Peyer's patch (tissue), 4 donors: Measurements from ENCODE around the gene TCF15. TPM values are rescaled to one million over a fixed set of nuclear protein-coding genes. Genes with fewer than 3 reads are reported as not detected.
A peak's percentile ranks its signal among the peaks of the same experiment; 100 is the strongest.
"Not testable (repeated sequence)": the region's sequence is repeated elsewhere in the genome, so short reads cannot be mapped to it uniquely, and the experiment has no call there.

Source experiments
- DNase-seq, 3 donors: peaks; one replicate each; pipeline ENCODE4 v3.0.0-alpha.2; 2017 to 2019
- H3K27ac ChIP-seq, 4 donors: fragments of 200-600 bp; sonication (generic); one replicate each; pipeline ENCODE4 v1.5.1; 2016 to 2019
- H3K27me3 ChIP-seq, 2 donors: fragments of 200-600 bp; sonication (generic); one replicate each; pipeline ENCODE4 v1.5.1; 2019
- H3K36me3 ChIP-seq, 3 donors: fragments of 200-600 bp; sonication (generic); one replicate each; pipeline ENCODE4 v1.5.1; 2016 to 2019
- H3K4me1 ChIP-seq, 4 donors: fragments of 200-600 bp; sonication (generic); one replicate each; pipeline ENCODE4 v1.5.1; 2016 to 2019
- H3K4me3 ChIP-seq, 4 donors: fragments of 200-600 bp; sonication (generic); 1 replicate in 3 of 4; 2 replicates in 1 of 4; pipeline ENCODE4 v1.5.1; 2016 to 2019; ENCODE audit warnings: mild to moderate bottlenecking in 1 of 4
- H3K9me3 ChIP-seq, 4 donors: fragments of 200-600 bp; sonication (generic); one replicate each; pipeline ENCODE4 v1.5.1; 2016 to 2019; ENCODE audit warnings: mild to moderate bottlenecking in 1 of 4
- CTCF ChIP-seq, 6 experiments: fragments of 450-650 bp in 4 of 6; fragments of 200-600 bp in 2 of 6; sonication (generic) in 1 of 6; IDR thresholded peaks; one replicate each; pipeline ENCODE4 v1.5.1; 2017 to 2019; ENCODE audit warnings: antibody characterized with exemption in 6 of 6, mild to moderate bottlenecking in 3 of 6, moderate library complexity in 1 of 6
- POLR2A ChIP-seq, 2 donors: fragments of 450-650 bp; IDR thresholded peaks; one replicate each; pipeline ENCODE4 v1.5.1; 2017; ENCODE audit warnings: antibody characterized with exemption in 2 of 2, mild to moderate bottlenecking in 2 of 2, moderate library complexity in 2 of 2
- total RNA-seq, 4 donors: library from RNA; depleted of rRNA; stranded (reverse); fragments of >200 nt; gene quantifications; one replicate each; pipeline ENCODE4 v1.1.0, GENCODE V29; 2016

TCF15 gene
- total RNA-seq, 4 donors from 2014 or later = not detected

- Histone ChIP-seq H3K9me3 (no peaks in the 10 kb centered on the region), H3K27me3 (no peaks in the 10 kb centered on the region), H3K4me1 (no peaks in the 10 kb centered on the region), H3K27ac (no peak overlapping the region), H3K36me3 (no peaks in the 10 kb centered on the region), H3K4me3 (no peak overlapping the region)
- peak in 1 of 3 donors; percentile 6 for DNase-seq
- TF ChIP-seq CTCF (IDR thresholded peaks at IDR 0.05) (no peak), POLR2A (IDR thresholded peaks at IDR 0.05) (no peak)
Observed at GRCh38 chr20:584971-585301, 25.2 kb downstream of the TCF15 start.

GRCh38 chr20:584161-584970 lies 25.7 kb downstream of the TCF15 start:
- no peak overlapping the region for H3K27ac ChIP-seq
- H3K4me3 ChIP-seq = no peak overlapping the region
- H3K9me3 ChIP-seq = no peaks in the 10 kb centered on the region
- no peaks in the 10 kb centered on the region for H3K4me1 ChIP-seq
- peak in 1 of 3 donors; percentile 23 for DNase-seq
- no peak for TF ChIP-seq POLR2A (IDR thresholded peaks at IDR 0.05)
- TF ChIP-seq CTCF (IDR thresholded peaks at IDR 0.05) = no peak
- no peaks in the 10 kb centered on the region for H3K36me3 ChIP-seq
- H3K27me3 ChIP-seq = no peaks in the 10 kb centered on the region

- H3K9me3 ChIP-seq = no peaks in the 10 kb centered on the region
- H3K4me1 ChIP-seq = no peaks in the 10 kb centered on the region
- no peaks in the 10 kb centered on the region for H3K36me3 ChIP-seq
- no peak for TF ChIP-seq POLR2A (IDR thresholded peaks at IDR 0.05)
- no peak for TF ChIP-seq CTCF (IDR thresholded peaks at IDR 0.05)
- peak in 1 of 3 donors; percentile 5 for DNase-seq
- H3K27ac ChIP-seq = no peak overlapping the region
- H3K4me3 ChIP-seq = no peak overlapping the region
- H3K27me3 ChIP-seq = no peaks in the 10 kb centered on the region
Observed at GRCh38 chr20:582204-582603, 27.9 kb downstream of the TCF15 start.

- DNase-seq, H3K4me1 ChIP-seq, H3K4me3 ChIP-seq, H3K36me3 ChIP-seq, H3K27ac ChIP-seq, H3K9me3 ChIP-seq, H3K27me3 ChIP-seq: not testable (repeated sequence)
Observed at GRCh38 chr20:578940-579690, 31.0 kb downstream of the TCF15 start.

- Histone ChIP-seq H3K27me3 (no peaks in the 10 kb centered on the region), H3K4me3 (no peak overlapping the region), H3K27ac (no peak overlapping the region), H3K36me3 (no peaks in the 10 kb centered on the region), H3K4me1 (no peaks in the 10 kb centered on the region), H3K9me3 (no peaks in the 10 kb centered on the region)
- peak in 1 of 3 donors; percentile 33 for DNase-seq
- TF ChIP-seq CTCF (IDR thresholded peaks at IDR 0.05) (peak in 2 of 6 experiments; percentile 6 to 24), POLR2A (IDR thresholded peaks at IDR 0.05) (no peak)
Observed at GRCh38 chr20:577167-577791, 32.8 kb downstream of the TCF15 start.

GRCh38 chr20:576156-576555 lies 34.0 kb downstream of the TCF15 start:
- DNase-seq = peak in 1 of 3 donors; percentile 31
- Histone ChIP-seq H3K36me3 (no peaks in the 10 kb centered on the region), H3K4me1 (no peaks in the 10 kb centered on the region), H3K9me3 (no peaks in the 10 kb centered on the region), H3K27me3 (no peaks in the 10 kb centered on the region), H3K4me3 (no peak overlapping the region), H3K27ac (no peak overlapping the region)
- no peak for TF ChIP-seq CTCF (IDR thresholded peaks at IDR 0.05)
- no peak for TF ChIP-seq POLR2A (IDR thresholded peaks at IDR 0.05)
